HG03103 (cell line): Measurements from ENCODE around the gene TP53I11.

Source experiments
- ATAC-seq: cut with Tn5 transposase; IDR thresholded peaks from one replicate; pipeline ENCODE4 v1.9.1; 2021; ENCODE audit warnings: low read depth; ENCODE audit not compliant: unreplicated experiment

TP53I11 gene

GRCh38 chr11:44960200-44960845, 9.6 kb upstream of the TP53I11 start:
- no peak for ATAC-seq

DNA sequence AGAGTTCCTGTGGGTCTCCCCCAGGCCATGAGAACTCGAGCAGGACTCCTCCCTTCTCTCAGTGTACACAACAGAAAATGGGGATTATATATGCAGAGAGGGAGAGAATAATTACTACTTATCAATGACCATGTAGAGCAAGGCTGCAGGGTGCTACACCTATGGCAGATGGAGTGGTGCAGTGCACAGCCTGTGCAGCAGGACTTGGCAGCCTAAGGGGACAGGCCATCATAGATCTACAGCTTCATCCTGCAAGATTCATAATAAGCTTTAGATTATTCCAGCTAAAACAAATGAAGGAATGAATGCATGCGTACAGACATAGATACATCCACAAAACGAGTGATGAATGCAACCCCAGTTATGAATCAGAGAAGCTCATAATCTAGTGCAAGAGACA, 8.4 kb upstream of the TP53I11 start:
- ATAC-seq: no peak

DNA sequence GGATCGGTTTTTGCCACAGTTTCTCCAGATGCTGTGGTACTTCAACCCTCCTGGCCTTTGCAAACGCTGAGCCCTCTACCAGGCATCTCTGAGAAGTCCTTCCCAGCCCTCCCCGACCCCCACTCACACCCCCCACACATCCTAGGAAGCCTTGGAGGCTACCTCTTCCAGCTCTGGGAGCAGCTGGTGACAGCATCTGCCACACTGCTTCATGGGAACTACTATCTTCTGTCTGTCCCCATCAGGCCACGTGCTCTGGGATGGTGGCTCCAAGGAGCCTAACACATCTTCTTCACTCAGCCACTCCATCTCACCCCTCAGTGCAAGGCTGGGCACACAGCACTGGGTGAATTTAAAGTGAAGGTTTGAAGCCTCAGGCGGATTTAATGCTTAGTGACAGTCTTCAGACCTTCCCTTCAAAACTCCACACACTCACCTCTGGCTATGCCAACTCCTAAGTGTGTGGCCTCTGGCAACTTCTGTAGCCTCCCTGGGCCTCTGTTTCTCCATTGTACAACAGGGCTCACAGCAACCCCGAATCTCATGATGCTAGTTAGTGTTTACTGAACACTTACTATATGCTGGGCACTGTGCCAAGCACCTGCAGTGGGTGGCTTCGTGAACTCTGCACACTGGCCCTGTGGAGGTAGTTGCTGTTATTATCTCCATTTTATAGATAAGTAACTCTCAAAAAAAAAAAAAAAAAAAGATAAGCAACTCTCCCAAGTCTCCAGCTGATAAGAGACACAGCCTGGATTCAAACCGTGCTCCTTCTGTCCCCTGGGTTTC, 7.3 kb upstream of the TP53I11 start:
- no peak for ATAC-seq

GRCh38 chr11:44957040-44957515, 6.4 kb upstream of the TP53I11 start:
- no peak for ATAC-seq

GRCh38 chr11:44955015-44955738, 4.5 kb upstream of the TP53I11 start:
- ATAC-seq: no peak

GRCh38 chr11:44954051-44954906, 3.6 kb upstream of the TP53I11 start:
- no peak for ATAC-seq

DNA sequence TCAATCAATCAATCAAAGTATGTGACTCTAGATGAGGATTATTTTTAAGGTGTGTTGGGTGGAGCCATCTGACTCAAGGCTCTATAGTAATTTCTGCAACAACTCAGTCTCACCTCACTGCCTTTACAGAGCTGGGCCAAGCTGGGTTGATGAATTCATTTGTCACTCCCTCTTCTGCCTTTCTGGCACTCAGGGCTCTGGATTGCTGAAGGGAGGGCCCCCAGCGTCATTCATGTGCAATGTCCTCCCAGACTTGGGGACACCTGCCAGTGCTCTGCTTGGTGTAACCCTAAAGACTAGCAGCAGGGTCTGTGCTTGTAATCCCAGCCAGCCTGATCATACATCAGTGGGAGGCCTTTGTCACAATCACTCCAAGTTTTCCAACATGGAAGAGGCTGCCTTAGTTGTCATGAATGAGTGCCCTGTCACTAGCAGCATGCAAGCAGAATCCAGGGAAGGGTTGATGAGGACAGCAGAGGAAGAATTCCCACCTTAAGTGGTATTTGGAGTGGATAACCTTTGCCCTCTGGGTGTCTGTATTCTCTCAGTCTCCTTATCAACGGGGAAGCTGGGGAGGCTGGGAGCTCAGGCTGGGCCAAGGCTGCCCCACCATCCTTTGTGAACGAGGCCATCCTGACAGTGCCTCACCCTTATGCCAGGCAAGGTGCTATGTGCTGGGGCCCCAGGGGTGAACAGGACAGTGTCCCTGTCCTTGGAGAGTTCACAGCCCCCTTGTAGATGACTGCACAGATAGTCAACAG, 2.0 kb upstream of the TP53I11 start:
- no peak for ATAC-seq

DNA sequence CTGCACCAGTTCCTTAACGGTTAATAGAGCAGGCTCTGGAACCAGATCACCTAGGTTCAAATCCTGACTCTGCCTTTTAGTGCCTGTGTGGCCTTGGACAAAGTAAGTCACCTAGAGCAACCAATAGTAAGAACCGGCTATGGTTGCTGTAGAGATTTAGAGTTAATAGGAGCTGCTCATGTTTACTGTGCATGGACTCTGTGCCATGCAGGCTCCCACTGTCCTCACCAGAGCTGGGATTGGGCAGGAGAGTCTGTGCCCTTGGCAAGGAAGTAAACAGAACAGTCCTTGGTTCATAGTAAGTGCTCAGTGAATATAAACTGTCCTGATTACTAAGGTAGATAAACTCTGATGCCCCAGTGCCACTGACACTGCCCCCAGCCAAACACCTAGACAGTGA, 1.4 kb upstream of the TP53I11 start:
- ATAC-seq: no peak

- no peak for ATAC-seq
These were observed 555 bp downstream of the TP53I11 start for GRCh38 chr11:44950031-44950624.

DNA sequence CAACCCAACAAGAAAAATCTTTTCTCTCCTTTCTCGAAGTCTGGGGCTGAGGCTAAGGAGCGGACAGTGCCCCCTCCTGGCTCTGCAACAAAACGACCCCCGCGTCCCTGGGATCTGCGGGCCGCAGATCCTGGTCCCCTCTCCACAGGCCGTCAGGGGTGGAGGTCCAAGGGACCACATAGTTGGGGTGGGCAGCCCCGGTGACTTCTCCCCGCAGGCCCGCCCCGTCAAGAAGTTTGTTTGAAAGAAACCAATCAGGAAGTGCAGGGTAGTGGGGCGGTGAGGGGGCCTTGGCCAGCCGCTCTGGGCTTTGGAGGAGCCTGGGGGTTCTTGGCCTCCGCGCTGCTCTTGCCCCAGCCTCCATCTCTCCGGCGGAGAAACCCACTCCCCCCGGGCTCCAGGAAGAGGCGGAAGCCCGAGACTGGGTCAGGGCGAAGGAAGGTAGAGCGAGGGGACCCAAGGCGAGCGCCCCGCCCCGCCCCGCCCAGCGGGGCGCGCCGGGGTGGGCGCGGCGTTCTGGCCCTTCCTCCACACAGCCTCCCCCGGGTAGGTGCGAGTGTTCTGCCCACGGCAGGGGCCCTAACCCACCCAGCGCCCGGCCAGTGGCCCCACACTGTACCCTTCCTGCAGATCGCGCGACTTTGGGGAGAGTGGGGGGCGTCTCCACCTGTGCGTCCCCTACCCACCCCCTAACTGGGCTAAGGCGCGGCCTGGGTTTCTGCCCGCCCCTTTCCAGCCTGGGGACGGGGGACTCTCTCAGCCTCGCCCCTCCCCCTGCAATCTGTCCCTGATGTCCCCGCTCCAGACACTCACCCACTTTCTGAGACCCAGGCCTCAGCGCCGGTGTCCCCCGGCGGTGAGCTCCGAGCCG, 1.3 kb downstream of the TP53I11 start:
- no peak for ATAC-seq

- no peak for ATAC-seq
These were observed 2.5 kb downstream of the TP53I11 start for GRCh38 chr11:44948155-44948554.

GRCh38 chr11:44947114-44947513, 3.6 kb downstream of the TP53I11 start:
- ATAC-seq: no peak

GRCh38 chr11:44946263-44946662, 4.4 kb downstream of the TP53I11 start:
- no peak for ATAC-seq

DNA sequence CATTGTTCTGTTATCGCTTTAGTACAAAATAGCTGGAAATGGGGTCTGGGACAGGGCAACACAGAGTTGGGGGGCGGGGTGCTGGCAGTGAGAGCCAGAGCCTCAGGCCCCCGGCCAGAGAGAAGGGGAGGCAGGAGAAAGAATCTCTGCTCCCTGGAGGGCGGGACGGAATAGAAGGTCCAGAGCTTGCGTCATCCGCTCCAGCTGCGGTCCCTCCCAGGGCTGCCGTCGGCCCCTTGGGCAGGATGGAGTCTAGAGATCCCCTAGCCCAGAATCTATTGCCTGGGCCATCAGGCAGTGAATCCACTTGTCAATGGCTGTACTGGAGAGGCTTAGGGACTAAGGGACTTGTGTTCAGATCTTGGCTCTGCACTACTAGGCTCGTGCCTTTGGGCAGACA, 5.0 kb downstream of the TP53I11 start:
- ATAC-seq: no peak

- ATAC-seq: no peak
These were observed 5.8 kb downstream of the TP53I11 start for GRCh38 chr11:44944853-44945235.

DNA sequence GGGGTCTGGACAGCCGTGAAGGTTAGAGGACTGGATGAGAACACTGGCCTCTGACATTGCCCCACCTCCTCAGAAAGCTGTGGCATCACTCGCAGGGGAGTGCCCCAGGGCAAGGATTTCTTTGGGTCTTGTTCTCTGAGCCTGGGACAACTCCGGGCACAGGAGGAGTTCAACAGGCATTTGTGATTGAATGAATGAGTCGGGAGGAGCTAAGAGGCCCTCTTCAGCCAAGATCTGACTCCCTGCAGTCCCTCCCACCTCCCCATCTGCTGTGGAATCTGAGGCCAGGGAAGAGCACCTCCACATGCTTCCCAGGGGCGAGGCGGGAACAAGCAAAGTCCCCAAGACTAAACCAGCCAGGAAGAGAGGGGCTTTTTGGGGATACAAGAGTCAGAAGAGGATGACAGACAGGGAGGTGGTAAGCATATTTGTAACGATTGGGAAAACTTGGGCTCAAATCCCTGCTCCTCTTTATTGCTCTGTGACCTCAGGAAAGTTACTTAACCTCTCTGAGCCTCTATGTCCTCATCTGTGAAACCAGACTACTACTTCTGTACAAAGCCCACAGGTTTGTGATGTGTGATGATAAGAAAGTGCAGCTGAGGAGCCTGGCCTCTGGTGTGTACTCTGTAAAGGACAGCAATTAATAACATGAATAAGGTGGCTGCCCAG, 6.4 kb downstream of the TP53I11 start:
- no peak for ATAC-seq

- no peak for ATAC-seq
These were observed 7.0 kb downstream of the TP53I11 start for GRCh38 chr11:44943696-44944095.

DNA sequence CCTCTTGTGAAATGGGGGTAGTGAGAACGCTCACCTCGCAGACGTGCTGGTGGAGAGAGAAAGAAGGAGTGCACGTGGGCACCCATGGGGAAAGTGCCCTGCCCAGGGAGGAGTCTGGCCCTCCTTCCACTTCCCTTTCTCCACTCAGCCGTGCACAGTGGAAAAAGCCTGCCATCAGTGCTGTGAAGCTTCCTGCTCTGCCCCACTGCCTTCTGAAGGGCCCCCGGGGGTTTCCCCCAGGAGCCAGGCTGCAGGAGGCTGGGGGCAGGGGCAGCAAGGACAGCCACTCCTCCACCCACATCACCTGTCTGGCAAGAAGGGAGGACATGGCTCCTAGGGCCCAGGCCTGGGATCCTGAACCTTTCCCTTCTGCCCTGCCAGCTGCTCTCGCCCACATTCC, 7.6 kb downstream of the TP53I11 start:
- ATAC-seq: peak; percentile 62
